CD4-positive, alpha-beta T cell (primary cell): ENCODE measurements around the gene TTC38. TPM values are rescaled to one million over a fixed set of nuclear protein-coding genes. Genes with fewer than 3 reads are reported as not detected.

Experiments used
- ATAC-seq: fragments of 200-7000 bp; cut with Tn5 transposase; one replicate; pipeline ENCODE4 v1.10.0; 2022; ENCODE audit warnings: mild to moderate bottlenecking; ENCODE audit not compliant: poor library complexity
- CTCF ChIA-PET: fragments of 350-600 bp; sonication (Branson Sonifier 250); formaldehyde crosslinking; loops from one replicate; lab custom pipeline; 2021; ENCODE audit warnings: antibody characterized with exemption, inconsistent platforms; lab: Charles Lee
- POLR2A ChIA-PET: fragments of 350-600 bp; sonication (Branson Sonifier 250); formaldehyde crosslinking; loops from one replicate; lab custom pipeline; 2021; ENCODE audit warnings: antibody characterized with exemption, inconsistent platforms; lab: Charles Lee
- DNase-seq, 14 experiments: peaks; one replicate each; pipeline ENCODE4 v3.0.0-alpha.2; 2013 to 2020; ENCODE audit warnings: mixed read lengths in 2 of 14
- H3K27ac ChIP-seq, 2 donors: one replicate each; pipeline versions ENCODE4 v1.5.1 to v1.7.0; 2013; ENCODE audit warnings: low read length in 2 of 2, low read depth in 1 of 2, mild to moderate bottlenecking in 1 of 2
- H3K27me3 ChIP-seq, 2 experiments: 1 replicate in 1 of 2; 2 replicates in 1 of 2; pipeline versions ENCODE4 v1.6.1 to v1.7.0; 2013; ENCODE audit warnings: low read length in 2 of 2, control low read depth in 1 of 2, mild to moderate bottlenecking in 1 of 2, moderate library complexity in 1 of 2; ENCODE audit not compliant: insufficient read depth in 2 of 2, control insufficient read depth in 1 of 2
- H3K36me3 ChIP-seq: one replicate; pipeline ENCODE4 v1.6.1; 2013; ENCODE audit warnings: low read length, control low read depth; ENCODE audit not compliant: insufficient read depth
- H3K4me1 ChIP-seq: one replicate; pipeline ENCODE4 v1.6.1; 2013; ENCODE audit warnings: low read length, control low read depth; ENCODE audit not compliant: insufficient read depth
- H3K4me3 ChIP-seq: one replicate; pipeline ENCODE4 v1.5.1; 2013; ENCODE audit warnings: mild to moderate bottlenecking, low read length, moderate library complexity
- H3K9me3 ChIP-seq, 2 experiments: 1 replicate in 1 of 2; 2 replicates in 1 of 2; pipeline versions ENCODE4 v1.6.1 to v1.7.0; 2013; ENCODE audit warnings: low read length in 2 of 2, mild to moderate bottlenecking in 2 of 2, control low read depth in 1 of 2, moderate library complexity in 1 of 2; ENCODE audit not compliant: control insufficient read depth in 1 of 2, insufficient read depth in 1 of 2
- H3K27ac Mint-ChIP-seq: one replicate; pipeline ENCODE4 v1.8.0; 2020; ENCODE audit warnings: mixed read lengths
- H3K27me3 Mint-ChIP-seq: one replicate; pipeline ENCODE4 v1.8.0; 2021; ENCODE audit warnings: mixed read lengths
- H3K36me3 Mint-ChIP-seq: one replicate; pipeline ENCODE4 v1.8.0; 2021; ENCODE audit warnings: low read depth, mixed read lengths
- H3K4me1 Mint-ChIP-seq: one replicate; pipeline ENCODE4 v1.8.0; 2021; ENCODE audit warnings: low read depth, mixed read lengths
- H3K4me3 Mint-ChIP-seq: one replicate; pipeline ENCODE4 v1.8.0; 2020; ENCODE audit warnings: mild to moderate bottlenecking, mixed read lengths
- H3K9me3 Mint-ChIP-seq: one replicate; pipeline ENCODE4 v1.8.0; 2020; ENCODE audit warnings: mixed read lengths
- intact Hi-C, 2 experiments: fragments of 100-400 bp; cut with DNase I in 1 of 2; cut with micrococcal nuclease in 1 of 2; formaldehyde crosslinking; loops; one replicate each; pipeline versions ENCODE4 v1.15.1 to v1.9.0; 2023 to 2025; cut with DNase I, micrococcal nuclease
- total RNA-seq, 174 experiments: library from RNA in 2 of 174; stranded (reverse) in 2 of 174; gene quantifications; one replicate each; pipeline ENCODE4 v1.2.3 and lab custom pipeline; 2021 to 2026
- TF ChIP-seq, protein P1 (sequence below): fragments of 200-600 bp; IDR thresholded peaks from one replicate; pipeline ENCODE4 v1.8.0; 2022; ENCODE audit warnings: antibody characterized with exemption, mild to moderate bottlenecking

Gene TTC38
- total RNA-seq, 2 experiments from 2014 or later, result 1.8 to 2.7 TPM

DNA sequence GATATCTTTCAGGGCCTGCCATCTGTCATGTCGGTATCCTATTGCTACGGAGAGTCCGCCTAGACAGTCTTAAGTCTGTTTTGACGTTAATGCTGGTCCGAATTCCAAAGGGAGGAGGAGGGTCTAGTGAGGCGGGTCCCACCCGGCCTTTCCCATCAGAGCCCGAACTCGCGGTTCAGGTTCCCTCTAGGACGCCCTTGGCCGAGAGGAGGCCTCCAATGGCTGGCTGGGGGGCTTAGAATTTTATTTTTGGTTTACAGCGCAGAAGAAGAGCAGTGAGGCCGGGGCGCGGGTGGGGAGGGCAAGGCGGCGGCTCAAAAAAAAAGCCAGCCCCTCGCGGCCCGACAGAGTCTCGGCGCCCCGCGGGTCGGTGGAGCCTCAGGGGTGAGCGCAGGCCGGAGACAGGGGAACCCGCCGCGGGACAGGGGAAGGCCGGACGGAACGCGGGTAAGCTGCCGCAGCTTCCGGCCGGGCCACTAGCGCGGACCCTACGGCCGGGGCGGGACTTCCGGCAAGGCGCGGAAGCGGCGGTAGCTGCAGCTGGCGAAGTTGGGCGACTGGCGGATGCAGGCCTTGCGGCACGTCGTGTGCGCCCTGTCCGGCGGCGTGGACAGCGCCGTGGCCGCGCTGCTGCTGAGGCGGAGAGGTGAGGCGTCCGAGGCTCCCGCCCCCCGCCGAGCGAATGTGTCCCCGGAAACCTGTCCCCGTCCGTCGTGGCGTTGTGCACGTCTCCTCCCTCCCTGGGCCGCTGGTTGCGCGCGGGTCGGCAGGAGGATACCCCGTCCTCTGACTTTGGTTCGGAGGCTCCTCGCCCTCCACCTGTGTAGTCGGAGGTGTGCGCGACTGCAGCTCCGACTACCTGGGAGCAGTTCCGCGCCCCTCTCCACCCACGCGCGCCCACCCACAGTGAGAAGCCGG is 67.7 kb downstream of the TTC38 start, which contains the start of gene TRMU:
Gene TRMU (plus strand): TSS at position 514 of the 918 bp plus-strand sequence. CDS start 51 bp downstream, at position 565.
- Mint-ChIP-seq H3K9me3 (no peaks in the 10 kb centered on the region), H3K27ac (peak within 1 kb of the TSS; percentile 88), H3K27me3 (no peaks in the 10 kb centered on the region), H3K4me1 (peaks cover 43% of the 10 kb centered on the region), H3K36me3 (peaks cover 44% of the 10 kb centered on the region), H3K4me3 (peak within 1 kb of the TSS; percentile 95)
- intact Hi-C loops, result loop anchor here in 1 of 2 experiments (2.0 kb wide), 1 partner anchor 39 kb away; the partner anchor contains the start of gene GTSE1
- no peaks in the 10 kb centered on the region for H3K27me3 ChIP-seq
- CTCF ChIA-PET, result interaction anchor here (1.1 to 1.5 kb wide), 2 partner anchors 214 to 329 kb away, joined by 3 to 4 read pairs; no protein-coding TSS in a partner anchor
- H3K27ac ChIP-seq, result peak within 1 kb of the TSS; percentile 62 to 75
- TF ChIP-seq, protein P1, sequence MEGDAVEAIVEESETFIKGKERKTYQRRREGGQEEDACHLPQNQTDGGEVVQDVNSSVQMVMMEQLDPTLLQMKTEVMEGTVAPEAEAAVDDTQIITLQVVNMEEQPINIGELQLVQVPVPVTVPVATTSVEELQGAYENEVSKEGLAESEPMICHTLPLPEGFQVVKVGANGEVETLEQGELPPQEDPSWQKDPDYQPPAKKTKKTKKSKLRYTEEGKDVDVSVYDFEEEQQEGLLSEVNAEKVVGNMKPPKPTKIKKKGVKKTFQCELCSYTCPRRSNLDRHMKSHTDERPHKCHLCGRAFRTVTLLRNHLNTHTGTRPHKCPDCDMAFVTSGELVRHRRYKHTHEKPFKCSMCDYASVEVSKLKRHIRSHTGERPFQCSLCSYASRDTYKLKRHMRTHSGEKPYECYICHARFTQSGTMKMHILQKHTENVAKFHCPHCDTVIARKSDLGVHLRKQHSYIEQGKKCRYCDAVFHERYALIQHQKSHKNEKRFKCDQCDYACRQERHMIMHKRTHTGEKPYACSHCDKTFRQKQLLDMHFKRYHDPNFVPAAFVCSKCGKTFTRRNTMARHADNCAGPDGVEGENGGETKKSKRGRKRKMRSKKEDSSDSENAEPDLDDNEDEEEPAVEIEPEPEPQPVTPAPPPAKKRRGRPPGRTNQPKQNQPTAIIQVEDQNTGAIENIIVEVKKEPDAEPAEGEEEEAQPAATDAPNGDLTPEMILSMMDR, result no peak
- DNase-seq, result peak; percentile 34 to 86 (median 70)
- POLR2A ChIA-PET, result interaction anchor here (1.0 to 1.1 kb wide), 4 partner anchors 85 to 455 kb away, joined by 3 to 4 read pairs (median 3); partner anchors contain the start of gene CDPF1
- ATAC-seq, result peak; percentile 78
- H3K9me3 ChIP-seq, result no peaks in the 10 kb centered on the region
- H3K4me3 ChIP-seq, result peak within 1 kb of the TSS; percentile 91
- H3K36me3 ChIP-seq, result peaks cover 30% of the 10 kb centered on the region
- H3K4me1 ChIP-seq, result peaks cover 20% of the 10 kb centered on the region

DNA sequence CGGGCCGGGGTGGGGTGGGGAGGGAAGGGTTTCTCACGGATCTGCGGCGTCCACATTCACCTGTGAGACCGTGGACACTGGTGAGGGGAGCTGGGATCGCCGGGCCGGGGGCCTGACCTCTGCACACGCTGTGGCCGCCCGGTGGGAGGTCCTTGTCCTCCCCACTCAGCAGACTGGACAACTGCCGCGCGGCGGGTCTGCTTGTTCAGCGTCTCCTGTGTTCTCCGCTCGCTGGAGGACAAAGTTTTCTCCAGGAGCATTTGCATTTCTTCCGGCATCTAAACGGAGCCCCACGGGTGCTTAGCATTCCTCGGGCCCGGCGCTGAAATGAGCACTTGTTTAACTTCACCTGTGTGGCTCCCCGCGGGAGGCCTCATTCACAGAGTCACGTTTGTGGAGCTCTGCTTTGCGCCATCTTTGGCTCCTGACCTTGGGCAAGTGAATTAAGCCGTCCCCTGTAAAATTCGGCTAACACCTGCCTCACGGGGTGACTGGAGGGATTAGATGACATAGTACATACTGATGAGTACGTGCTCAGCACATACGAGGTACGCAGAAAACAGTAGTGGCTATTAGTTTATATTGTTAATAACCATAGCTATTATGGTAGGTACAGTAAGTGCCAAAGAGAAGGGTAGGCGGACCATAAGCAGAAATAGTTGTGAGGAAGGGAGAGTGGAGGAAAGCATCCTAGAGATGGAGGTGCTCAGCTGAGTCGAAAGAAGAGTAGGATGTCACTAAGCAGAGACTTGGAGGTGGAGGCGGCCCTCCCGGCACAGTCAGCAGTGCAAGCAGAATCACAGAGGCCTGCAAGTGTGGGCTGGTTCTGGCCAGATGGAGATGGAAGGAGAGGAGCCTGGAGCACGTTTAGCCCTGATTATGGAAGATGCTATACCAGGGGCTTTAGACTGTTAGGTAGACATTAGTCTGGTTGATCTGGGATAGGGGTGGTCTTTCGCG is 68.6 kb downstream of the TTC38 start:
- ATAC-seq (peak; percentile 22), DNase-seq (peak in 3 of 14 experiments; percentile 5 to 28 (median 8))
- Mint-ChIP-seq H3K9me3 (no peaks in the 10 kb centered on the region), H3K36me3 (peaks cover 50% of the 10 kb centered on the region), H3K27me3 (no peaks in the 10 kb centered on the region), H3K4me3 (peak overlapping the region; percentile 95), H3K27ac (peak overlapping the region; percentile 87), H3K4me1 (peaks cover 48% of the 10 kb centered on the region)
- H3K9me3 ChIP-seq, result no peaks in the 10 kb centered on the region
- H3K4me3 ChIP-seq, result peak overlapping the region; percentile 91
- intact Hi-C loops, result no loop called here
- H3K27ac ChIP-seq, result peak overlapping the region in 1 of 2 donors; percentile 62
- peaks cover 37% of the 10 kb centered on the region for H3K36me3 ChIP-seq
- H3K4me1 ChIP-seq, result peaks cover 20% of the 10 kb centered on the region
- CTCF ChIA-PET, result interaction anchor here (1.0 to 1.2 kb wide), 3 partner anchors 31 to 227 kb away, joined by 3 read pairs; no protein-coding TSS in a partner anchor
- TF ChIP-seq, protein P1, result no peak
- H3K27me3 ChIP-seq, result no peaks in the 10 kb centered on the region
- POLR2A ChIA-PET, result interaction anchor here (1.0 to 1.1 kb wide), 4 partner anchors 86 to 454 kb away, joined by 3 to 4 read pairs (median 3); partner anchors contain the start of gene CDPF1

DNA sequence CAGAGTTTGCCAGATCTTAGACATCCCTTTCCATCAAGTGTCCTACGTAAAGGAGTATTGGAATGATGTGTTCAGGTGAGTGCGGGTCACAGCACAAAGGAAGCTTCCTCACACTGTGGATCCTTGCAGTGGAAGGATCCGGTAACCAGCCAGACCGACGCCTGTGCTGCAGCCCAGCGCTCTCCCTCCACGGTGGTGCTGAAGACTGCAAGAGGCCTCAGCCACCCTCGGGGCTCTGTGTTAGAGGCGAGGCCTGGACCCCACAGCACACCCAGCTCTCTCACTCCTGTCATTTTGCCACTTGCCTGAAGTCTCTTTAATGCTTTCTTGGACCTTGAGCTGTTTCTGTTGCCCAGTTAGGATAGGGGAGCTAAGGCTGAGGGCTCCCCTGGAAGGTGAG is 70.1 kb downstream of the TTC38 start:
- DNase-seq (no peak), ATAC-seq (no peak)
- TF ChIP-seq, protein P1, result no peak
- H3K9me3 Mint-ChIP-seq, result no peaks in the 10 kb centered on the region
- Histone ChIP-seq H3K36me3 (peaks cover 50% of the 10 kb centered on the region), H3K27ac (no peak overlapping the region), H3K27me3 (no peaks in the 10 kb centered on the region), H3K4me1 (peaks cover 20% of the 10 kb centered on the region), H3K4me3 (no peak overlapping the region), H3K9me3 (no peaks in the 10 kb centered on the region)
- H3K4me1 Mint-ChIP-seq, result peaks cover 48% of the 10 kb centered on the region
- H3K27ac Mint-ChIP-seq, result no peak overlapping the region
- ChIA-PET POLR2A (no interaction called here), CTCF (no interaction called here)
- H3K27me3 Mint-ChIP-seq, result no peaks in the 10 kb centered on the region
- peak overlapping the region; percentile 95 for H3K4me3 Mint-ChIP-seq
- peaks cover 64% of the 10 kb centered on the region for H3K36me3 Mint-ChIP-seq
- intact Hi-C loops, result no loop called here
